GM18502 (cell line): ENCODE results near the gene GLP1R.

ENCODE experiments used
- ATAC-seq: cut with Tn5 transposase; IDR thresholded peaks from one replicate; pipeline ENCODE4 v1.9.1; 2021; ENCODE audit warnings: mild to moderate bottlenecking; ENCODE audit not compliant: unreplicated experiment, poor library complexity

GLP1R gene

GRCh38 chr6:39048481-39049399, at the start of gene GLP1R:
Gene GLP1R, plus strand, starts transcription at chr6:39048781. Its CDS starts 60 bp downstream, at chr6:39048841.
- ATAC-seq: no peak

- no peak for ATAC-seq
Observed at GRCh38 chr6:39003072-39003471, 45.5 kb upstream of the GLP1R start.

- no peak for ATAC-seq
Observed at GRCh38 chr6:39003492-39003891, 45.1 kb upstream of the GLP1R start.

GRCh38 chr6:39004801-39005200, 43.8 kb upstream of the GLP1R start:
- no peak for ATAC-seq

- ATAC-seq: no peak
Observed at GRCh38 chr6:39005774-39006173, 42.8 kb upstream of the GLP1R start.

GRCh38 chr6:39007575-39007974, 41.0 kb upstream of the GLP1R start:
- ATAC-seq: no peak

- ATAC-seq: no peak
Observed at GRCh38 chr6:39008737-39009136, 39.8 kb upstream of the GLP1R start.

- ATAC-seq: no peak
Observed at GRCh38 chr6:39009476-39009875, 39.1 kb upstream of the GLP1R start.

GRCh38 chr6:39016839-39017546, 31.6 kb upstream of the GLP1R start:
- ATAC-seq: no peak

GRCh38 chr6:39017547-39017880, 31.1 kb upstream of the GLP1R start:
- no peak for ATAC-seq

- no peak for ATAC-seq
Observed at GRCh38 chr6:39018103-39018502, 30.5 kb upstream of the GLP1R start.

GRCh38 chr6:39020136-39020535, 28.4 kb upstream of the GLP1R start:
- no peak for ATAC-seq

GRCh38 chr6:39021041-39021440, 27.5 kb upstream of the GLP1R start:
- ATAC-seq: no peak

- ATAC-seq: no peak
Observed at GRCh38 chr6:39021779-39022178, 26.8 kb upstream of the GLP1R start.

GRCh38 chr6:39026175-39026574, 22.4 kb upstream of the GLP1R start:
- ATAC-seq: no peak

GRCh38 chr6:39029156-39030011, 19.2 kb upstream of the GLP1R start:
- no peak for ATAC-seq

GRCh38 chr6:39035681-39036080, 12.9 kb upstream of the GLP1R start:
- ATAC-seq: no peak

- ATAC-seq: no peak
Observed at GRCh38 chr6:39037082-39037508, 11.5 kb upstream of the GLP1R start.

GRCh38 chr6:39037707-39038106, 10.9 kb upstream of the GLP1R start:
- no peak for ATAC-seq

- no peak for ATAC-seq
Observed at GRCh38 chr6:39040080-39040673, 8.4 kb upstream of the GLP1R start.
